Calu3 (cell line): ENCODE measurements around the gene HRH1. TPM values are rescaled to one million over a fixed set of nuclear protein-coding genes. Genes with fewer than 3 reads are reported as not detected.

Experiments
- BruUV-seq: library from RNA; stranded (reverse); fragments of 400-500 nt; replicated peaks from 2 replicates; lab custom pipeline; 2021; lab: Mats Ljungman, UMichigan
- CTCF ChIA-PET: fragments of 300-600 bp; sonication (Branson Sonifier 250); formaldehyde crosslinking; loops from one replicate; lab custom pipeline; 2022; ENCODE audit warnings: antibody characterized with exemption; lab: Charles Lee
- DNase-seq: peaks from one replicate; pipeline ENCODE4 v3.0.0; 2022
- H3K27ac Mint-ChIP-seq: one replicate; pipeline ENCODE4 v1.8.0; 2022; ENCODE audit warnings: mixed read lengths; ENCODE audit not compliant: unreplicated experiment
- H3K27me3 Mint-ChIP-seq: one replicate; pipeline ENCODE4 v1.8.0; 2022; ENCODE audit warnings: mixed read lengths; ENCODE audit not compliant: unreplicated experiment
- H3K36me3 Mint-ChIP-seq: one replicate; pipeline ENCODE4 v1.8.0; 2022; ENCODE audit warnings: mild to moderate bottlenecking, moderate library complexity, mixed read lengths; ENCODE audit not compliant: insufficient read depth, unreplicated experiment
- H3K4me1 Mint-ChIP-seq: one replicate; pipeline ENCODE4 v1.8.0; 2022; ENCODE audit warnings: mild to moderate bottlenecking, low read depth, mixed read lengths; ENCODE audit not compliant: unreplicated experiment
- H3K4me3 Mint-ChIP-seq: one replicate; pipeline ENCODE4 v1.8.0; 2022; ENCODE audit warnings: mild to moderate bottlenecking, low read depth, moderate library complexity, mixed read lengths; ENCODE audit not compliant: unreplicated experiment
- H3K9me3 Mint-ChIP-seq: one replicate; pipeline ENCODE4 v1.8.0; 2022; ENCODE audit warnings: low read depth, mixed read lengths; ENCODE audit not compliant: unreplicated experiment
- CTCF ChIP-seq: fragments of 200-600 bp; IDR thresholded peaks from one replicate; pipeline ENCODE4 v1.8.0; 2022; ENCODE audit warnings: antibody characterized with exemption; ENCODE audit not compliant: unreplicated experiment
- intact Hi-C: fragments of 100-400 bp; cut with micrococcal nuclease; formaldehyde crosslinking; loops from one replicate; pipeline ENCODE4 v1.10.0; 2022; ENCODE audit not compliant: unreplicated experiment
- total RNA-seq: library from RNA; stranded (reverse); gene quantifications from 2 replicates; pipeline ENCODE4 v1.2.3, GENCODE V29; 2022

HRH1 gene
- total RNA-seq, 1 experiment from 2014 or later, result 9.1 TPM

GRCh38 chr3:11117591-11117990 is 36.7 kb upstream of the HRH1 start:
- TF ChIP-seq CTCF, result no peak
- intact Hi-C loops, result no loop called here
- CTCF ChIA-PET, result interaction anchor here (0.5 kb wide), 1 partner anchor 218 kb away, joined by 3 read pairs; no protein-coding TSS in a partner anchor
- Mint-ChIP-seq H3K4me1 (peaks cover 11% of the 10 kb centered on the region), H3K27ac (no peak overlapping the region), H3K27me3 (peaks cover 58% of the 10 kb centered on the region), H3K9me3 (no peaks in the 10 kb centered on the region), H3K4me3 (no peak overlapping the region), H3K36me3 (peaks cover 4% of the 10 kb centered on the region)
- no peak for DNase-seq
- no TSS peak for BruUV-seq

- H3K36me3 Mint-ChIP-seq, result peaks cover 4% of the 10 kb centered on the region
- H3K4me1 Mint-ChIP-seq, result peaks cover 11% of the 10 kb centered on the region
- no peak overlapping the region for H3K27ac Mint-ChIP-seq
- CTCF ChIA-PET, result no interaction called here
- intact Hi-C loops, result no loop called here
- no peaks in the 10 kb centered on the region for H3K9me3 Mint-ChIP-seq
- BruUV-seq, result no TSS peak
- DNase-seq, result no peak
- H3K4me3 Mint-ChIP-seq, result no peak overlapping the region
- TF ChIP-seq CTCF, result no peak
- H3K27me3 Mint-ChIP-seq, result peaks cover 64% of the 10 kb centered on the region
Measured at GRCh38 chr3:11118181-11118682, 36.1 kb upstream of the HRH1 start.

GRCh38 chr3:11120091-11120805 is 34.0 kb upstream of the HRH1 start:
- intact Hi-C loops, result no loop called here
- no TSS peak for BruUV-seq
- Mint-ChIP-seq H3K36me3 (peaks cover 4% of the 10 kb centered on the region), H3K9me3 (no peaks in the 10 kb centered on the region), H3K4me1 (peaks cover 11% of the 10 kb centered on the region), H3K27me3 (peaks cover 85% of the 10 kb centered on the region), H3K27ac (no peak overlapping the region), H3K4me3 (no peak overlapping the region)
- no peak for TF ChIP-seq CTCF
- CTCF ChIA-PET, result interaction anchor here (1.2 kb wide), 1 partner anchor 23 kb away, joined by 3 read pairs; no protein-coding TSS in a partner anchor
- no peak for DNase-seq

- TF ChIP-seq CTCF, result no peak
- intact Hi-C loops, result no loop called here
- H3K4me1 Mint-ChIP-seq, result no peaks in the 10 kb centered on the region
- DNase-seq, result no peak
- no TSS peak for BruUV-seq
- H3K36me3 Mint-ChIP-seq, result no peaks in the 10 kb centered on the region
- no peak overlapping the region for H3K27ac Mint-ChIP-seq
- peaks cover 60% of the 10 kb centered on the region for H3K27me3 Mint-ChIP-seq
- CTCF ChIA-PET, result no interaction called here
- no peaks in the 10 kb centered on the region for H3K9me3 Mint-ChIP-seq
- no peak overlapping the region for H3K4me3 Mint-ChIP-seq
Measured at GRCh38 chr3:11126653-11127052, 27.6 kb upstream of the HRH1 start.
